WTC11 (cell line): ENCODE data around the gene STAMBP.
"Not testable (repeated sequence)": the region's sequence is repeated elsewhere in the genome, so short reads cannot be mapped to it uniquely, and the experiment has no call there.

Source experiments
- E2F5 ChIP-seq: sonication (generic); formaldehyde crosslinking; IDR thresholded peaks from 2 replicates; pipeline ENCODE4 v1.8.1; 2022; ENCODE audit warnings: mild to moderate bottlenecking, moderate library complexity, missing genetic modification reagents
- ELF4 ChIP-seq: sonication (generic); formaldehyde crosslinking; IDR thresholded peaks from 2 replicates; pipeline ENCODE4 v1.8.1; 2022; ENCODE audit warnings: low read depth, mild to moderate bottlenecking, moderate library complexity, missing genetic modification reagents
- NFYB ChIP-seq: sonication (generic); formaldehyde crosslinking; conservative IDR thresholded peaks from 2 replicates; pipeline ENCODE4 v1.8.0; 2022; ENCODE audit warnings: low read depth, missing genetic modification reagents
- TCF7 ChIP-seq: sonication (generic); formaldehyde crosslinking; IDR thresholded peaks from 2 replicates; pipeline ENCODE4 v1.8.0; 2022; ENCODE audit warnings: mild to moderate bottlenecking, low read depth, missing genetic modification reagents, moderate library complexity
- TF ChIP-seq, protein P1 (sequence below): fragments of 200-600 bp; IDR thresholded peaks from 2 replicates; pipeline ENCODE4 v1.8.0; 2022; ENCODE audit warnings: antibody characterized with exemption
- TF ChIP-seq, protein P2 (sequence below): sonication (generic); formaldehyde crosslinking; IDR thresholded peaks from 2 replicates; pipeline ENCODE4 v1.8.0; 2022; ENCODE audit warnings: mild to moderate bottlenecking, missing genetic modification reagents
- TF ChIP-seq, protein P3 (sequence below): sonication (generic); formaldehyde crosslinking; IDR thresholded peaks from 2 replicates; pipeline ENCODE4 v1.8.0; 2023; ENCODE audit warnings: missing genetic modification reagents

DNA sequence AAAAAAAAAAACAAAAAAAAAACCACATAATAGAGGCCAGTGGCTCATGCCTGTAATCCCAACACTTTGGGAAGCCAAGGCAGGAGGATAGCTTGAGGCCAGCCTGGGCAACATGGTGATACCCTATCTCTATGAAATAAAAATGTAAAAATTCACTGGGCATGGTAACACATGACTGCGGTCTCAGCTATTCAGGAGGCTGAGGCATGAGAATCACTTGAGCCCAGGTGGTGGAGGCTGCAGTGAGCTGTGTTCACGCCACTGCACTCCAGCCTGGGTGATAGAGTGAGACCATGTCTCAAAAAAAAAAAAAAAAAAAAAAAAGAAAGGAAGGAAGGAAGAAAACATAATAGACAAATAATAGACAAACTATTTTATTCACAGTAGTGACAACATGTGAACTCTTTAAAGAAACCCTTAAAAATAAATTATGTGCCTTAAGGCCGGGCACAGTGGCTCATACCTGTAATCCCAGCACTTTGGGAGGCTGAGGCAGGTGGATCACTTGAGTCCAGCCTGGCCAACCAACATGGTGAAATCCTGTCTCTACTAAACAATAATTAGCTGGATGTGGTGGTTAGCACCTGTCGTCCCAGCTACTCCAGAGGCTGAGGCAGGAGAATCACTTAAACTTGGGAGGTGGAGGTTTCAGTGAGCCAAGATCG is 75.3 kb downstream of the STAMBP start:
- TF ChIP-seq, protein P1, sequence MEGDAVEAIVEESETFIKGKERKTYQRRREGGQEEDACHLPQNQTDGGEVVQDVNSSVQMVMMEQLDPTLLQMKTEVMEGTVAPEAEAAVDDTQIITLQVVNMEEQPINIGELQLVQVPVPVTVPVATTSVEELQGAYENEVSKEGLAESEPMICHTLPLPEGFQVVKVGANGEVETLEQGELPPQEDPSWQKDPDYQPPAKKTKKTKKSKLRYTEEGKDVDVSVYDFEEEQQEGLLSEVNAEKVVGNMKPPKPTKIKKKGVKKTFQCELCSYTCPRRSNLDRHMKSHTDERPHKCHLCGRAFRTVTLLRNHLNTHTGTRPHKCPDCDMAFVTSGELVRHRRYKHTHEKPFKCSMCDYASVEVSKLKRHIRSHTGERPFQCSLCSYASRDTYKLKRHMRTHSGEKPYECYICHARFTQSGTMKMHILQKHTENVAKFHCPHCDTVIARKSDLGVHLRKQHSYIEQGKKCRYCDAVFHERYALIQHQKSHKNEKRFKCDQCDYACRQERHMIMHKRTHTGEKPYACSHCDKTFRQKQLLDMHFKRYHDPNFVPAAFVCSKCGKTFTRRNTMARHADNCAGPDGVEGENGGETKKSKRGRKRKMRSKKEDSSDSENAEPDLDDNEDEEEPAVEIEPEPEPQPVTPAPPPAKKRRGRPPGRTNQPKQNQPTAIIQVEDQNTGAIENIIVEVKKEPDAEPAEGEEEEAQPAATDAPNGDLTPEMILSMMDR: not testable (repeated sequence)
- TF ChIP-seq, protein P2, sequence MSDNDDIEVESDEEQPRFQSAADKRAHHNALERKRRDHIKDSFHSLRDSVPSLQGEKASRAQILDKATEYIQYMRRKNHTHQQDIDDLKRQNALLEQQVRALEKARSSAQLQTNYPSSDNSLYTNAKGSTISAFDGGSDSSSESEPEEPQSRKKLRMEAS (CRISPR knock-in tag): not testable (repeated sequence)
- not testable (repeated sequence) for TF ChIP-seq NFYB (CRISPR knock-in tag); TCF7; ELF4; E2F5 (CRISPR knock-in tag)
- TF ChIP-seq, protein P3, sequence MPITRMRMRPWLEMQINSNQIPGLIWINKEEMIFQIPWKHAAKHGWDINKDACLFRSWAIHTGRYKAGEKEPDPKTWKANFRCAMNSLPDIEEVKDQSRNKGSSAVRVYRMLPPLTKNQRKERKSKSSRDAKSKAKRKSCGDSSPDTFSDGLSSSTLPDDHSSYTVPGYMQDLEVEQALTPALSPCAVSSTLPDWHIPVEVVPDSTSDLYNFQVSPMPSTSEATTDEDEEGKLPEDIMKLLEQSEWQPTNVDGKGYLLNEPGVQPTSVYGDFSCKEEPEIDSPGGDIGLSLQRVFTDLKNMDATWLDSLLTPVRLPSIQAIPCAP: not testable (repeated sequence)
